Activated CD4-positive, alpha-beta memory T cell treated with anti-CD3 and anti-CD28 coated beads, Interleukin-2, amount 10 ng/mL, durations not matched to agents 7 days and 5 days (primary cell): Measurements from ENCODE around the gene MEGF6. TPM values are rescaled to one million over a fixed set of nuclear protein-coding genes. Genes with fewer than 3 reads are reported as not detected.

Experiments
- CTCF ChIA-PET: fragments of 350-600 bp; sonication (Branson Sonifier 250); formaldehyde crosslinking; loops from one replicate; lab custom pipeline; 2021; ENCODE audit warnings: antibody characterized with exemption, inconsistent platforms; lab: Charles Lee
- POLR2A ChIA-PET: fragments of 350-600 bp; sonication (Branson Sonifier 250); formaldehyde crosslinking; loops from one replicate; lab custom pipeline; 2021; ENCODE audit warnings: antibody characterized with exemption; lab: Charles Lee
- DNase-seq: peaks from one replicate; pipeline ENCODE4 v3.0.0-alpha.2; 2020
- H3K27ac Mint-ChIP-seq: one replicate; pipeline ENCODE4 v1.8.0; 2021; ENCODE audit warnings: mild to moderate bottlenecking, mixed read lengths
- H3K27me3 Mint-ChIP-seq: one replicate; pipeline ENCODE4 v1.8.0; 2021; ENCODE audit warnings: mixed read lengths
- H3K36me3 Mint-ChIP-seq: one replicate; pipeline ENCODE4 v1.8.0; 2021; ENCODE audit warnings: low read depth, mixed read lengths
- H3K4me1 Mint-ChIP-seq: one replicate; pipeline ENCODE4 v1.8.0; 2021; ENCODE audit warnings: mixed read lengths
- H3K4me3 Mint-ChIP-seq: one replicate; pipeline ENCODE4 v1.8.0; 2021; ENCODE audit warnings: mild to moderate bottlenecking, mixed read lengths
- H3K9me3 Mint-ChIP-seq: one replicate; pipeline ENCODE4 v1.8.0; 2021; ENCODE audit warnings: mixed read lengths
- total RNA-seq, 2 experiments: library from RNA; stranded (reverse); gene quantifications; one replicate each; pipeline ENCODE4 v1.2.3, GENCODE V29; 2021

MEGF6 gene
- total RNA-seq, 2 experiments from 2014 or later = 15.6 to 20.2 TPM

DNA sequence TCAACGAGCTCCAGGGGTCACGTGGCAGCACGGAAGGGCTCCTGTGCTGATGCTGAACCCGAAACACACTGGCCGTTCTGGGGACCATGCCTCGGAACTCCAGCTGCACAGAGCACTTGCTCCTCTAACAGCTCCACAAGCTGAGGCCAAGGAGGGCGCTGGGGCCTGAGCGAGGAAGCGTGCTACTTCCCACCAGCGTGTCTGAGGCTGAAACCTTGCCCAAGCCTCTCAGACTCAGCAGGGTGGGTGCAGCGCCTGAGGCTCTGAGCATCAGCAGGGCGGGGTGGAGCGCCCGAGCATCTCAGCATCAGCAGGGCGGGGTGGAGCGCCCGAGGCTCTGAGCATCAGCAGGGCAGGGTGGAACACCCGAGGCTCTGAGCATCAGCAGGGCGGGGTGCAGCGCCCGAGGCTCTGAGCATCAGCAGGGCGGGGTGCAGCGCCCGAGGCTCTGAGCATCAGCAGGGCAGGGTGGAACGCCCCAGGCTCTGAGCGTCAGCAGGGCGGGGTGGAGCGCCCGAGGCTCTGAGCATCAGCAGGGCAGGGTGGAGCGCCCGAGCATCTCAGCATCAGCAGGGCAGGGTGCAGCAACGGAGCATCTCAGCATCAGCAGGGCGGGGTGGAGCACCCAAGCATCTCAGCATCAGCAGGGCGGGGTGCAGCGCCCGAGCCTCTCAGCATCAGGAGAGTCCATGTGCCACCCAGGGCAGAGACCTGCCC lies 29.0 kb upstream of the MEGF6 start:
- no peak overlapping the region for H3K27ac Mint-ChIP-seq
- no peaks in the 10 kb centered on the region for H3K4me1 Mint-ChIP-seq
- H3K4me3 Mint-ChIP-seq = no peak overlapping the region
- POLR2A ChIA-PET = no interaction called here
- CTCF ChIA-PET = no interaction called here
- no peaks in the 10 kb centered on the region for H3K9me3 Mint-ChIP-seq
- peaks cover 26% of the 10 kb centered on the region for H3K36me3 Mint-ChIP-seq
- H3K27me3 Mint-ChIP-seq = no peaks in the 10 kb centered on the region
- no peak for DNase-seq

DNA sequence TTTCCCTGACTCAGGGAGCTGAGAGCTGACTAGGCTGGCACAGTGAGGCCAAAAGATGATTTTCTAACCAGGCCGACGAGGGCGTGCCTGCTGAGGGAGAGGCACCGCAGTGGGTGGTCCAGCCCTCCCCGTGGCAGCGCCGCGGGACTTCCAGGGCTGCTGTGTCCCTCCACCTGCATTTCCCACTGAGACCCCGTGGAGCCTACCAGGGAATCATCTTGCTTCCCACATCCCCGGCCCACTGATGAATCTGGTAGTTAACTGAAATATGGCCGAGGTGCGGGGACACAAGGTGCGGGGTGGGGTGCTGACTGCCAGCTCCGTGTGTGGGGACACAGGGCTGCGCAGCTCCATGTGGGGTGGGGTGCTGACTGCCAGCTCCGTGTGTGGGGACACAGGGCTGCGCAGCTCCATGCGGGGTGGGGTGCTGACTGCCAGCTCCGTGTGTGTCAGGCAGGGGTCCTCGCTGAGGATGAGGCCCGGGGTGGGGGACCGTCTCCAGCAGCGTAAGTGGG lies 28.1 kb upstream of the MEGF6 start:
- Mint-ChIP-seq H3K4me1 (no peaks in the 10 kb centered on the region), H3K4me3 (no peak overlapping the region), H3K27me3 (no peaks in the 10 kb centered on the region), H3K36me3 (peaks cover 27% of the 10 kb centered on the region), H3K27ac (no peak overlapping the region), H3K9me3 (no peaks in the 10 kb centered on the region)
- DNase-seq = no peak
- ChIA-PET POLR2A (no interaction called here), CTCF (no interaction called here)

DNA sequence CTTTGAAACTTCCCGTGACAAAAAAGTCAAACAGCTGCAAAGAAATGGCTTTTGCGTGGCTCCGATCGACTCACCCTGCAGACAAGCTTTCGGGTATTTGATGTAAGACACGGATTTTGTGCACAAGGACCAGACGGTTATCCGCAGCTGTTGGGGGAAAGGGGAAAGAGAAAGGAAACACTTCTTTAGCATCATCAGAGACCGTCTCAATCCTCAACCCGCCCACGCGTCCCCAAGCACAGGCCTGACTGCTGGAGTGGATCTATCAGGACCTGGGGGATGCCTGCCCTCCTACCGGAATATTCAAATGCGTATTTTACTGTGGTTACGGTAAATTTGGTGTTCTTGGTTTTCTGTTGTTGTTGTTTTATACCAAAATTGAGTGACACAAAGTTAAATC lies 27.4 kb upstream of the MEGF6 start:
- DNase-seq = no peak
- no peaks in the 10 kb centered on the region for H3K9me3 Mint-ChIP-seq
- ChIA-PET POLR2A (no interaction called here), CTCF (no interaction called here)
- no peaks in the 10 kb centered on the region for H3K27me3 Mint-ChIP-seq
- H3K36me3 Mint-ChIP-seq = peaks cover 28% of the 10 kb centered on the region
- no peak overlapping the region for H3K4me3 Mint-ChIP-seq
- no peaks in the 10 kb centered on the region for H3K4me1 Mint-ChIP-seq
- H3K27ac Mint-ChIP-seq = no peak overlapping the region

DNA sequence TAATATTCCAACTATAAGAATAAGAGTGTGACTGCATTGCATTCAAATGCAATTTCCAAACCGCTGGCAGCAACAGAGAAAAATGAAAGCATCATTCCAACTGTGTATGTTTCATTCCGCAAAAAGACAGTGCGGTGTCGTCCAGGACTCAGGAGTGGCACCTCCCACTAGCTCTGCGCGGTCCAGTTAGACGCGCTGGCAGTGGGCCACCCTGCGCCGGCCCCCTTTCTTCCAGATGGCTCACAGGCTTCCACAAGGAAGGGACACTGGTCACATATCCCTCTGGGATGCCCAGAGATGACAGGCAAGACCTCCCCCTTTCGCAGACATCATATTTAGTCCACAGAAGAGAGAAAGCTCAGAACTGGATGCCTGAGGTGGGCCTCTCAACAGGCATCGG lies 26.7 kb upstream of the MEGF6 start:
- DNase-seq = no peak
- Mint-ChIP-seq H3K4me3 (no peak overlapping the region), H3K27me3 (no peaks in the 10 kb centered on the region), H3K4me1 (no peaks in the 10 kb centered on the region), H3K9me3 (no peaks in the 10 kb centered on the region), H3K27ac (no peak overlapping the region), H3K36me3 (peaks cover 28% of the 10 kb centered on the region)
- ChIA-PET POLR2A (no interaction called here), CTCF (no interaction called here)

DNA sequence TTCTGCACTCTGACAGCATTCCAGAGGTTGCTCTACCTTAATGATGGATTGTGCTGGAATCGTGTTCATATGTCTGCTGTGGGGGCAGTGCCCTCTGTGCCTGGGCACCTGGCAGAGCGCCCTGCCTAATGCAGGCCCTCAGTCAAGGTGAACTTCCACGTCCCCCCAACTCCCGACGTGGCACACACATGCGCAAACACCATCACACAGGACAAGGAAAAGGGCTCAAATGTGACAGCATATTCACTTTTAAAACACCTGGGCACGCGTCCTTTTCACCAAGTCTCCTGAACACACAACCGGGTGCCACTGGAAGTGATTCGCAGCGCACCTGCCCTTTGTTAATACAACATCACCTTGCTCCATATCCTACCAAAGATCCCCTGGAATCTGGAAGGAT lies 25.2 kb upstream of the MEGF6 start:
- H3K36me3 Mint-ChIP-seq = peaks cover 23% of the 10 kb centered on the region
- DNase-seq = no peak
- H3K4me1 Mint-ChIP-seq = no peaks in the 10 kb centered on the region
- H3K9me3 Mint-ChIP-seq = no peaks in the 10 kb centered on the region
- CTCF ChIA-PET = no interaction called here
- POLR2A ChIA-PET = no interaction called here
- no peak overlapping the region for H3K4me3 Mint-ChIP-seq
- no peaks in the 10 kb centered on the region for H3K27me3 Mint-ChIP-seq
- no peak overlapping the region for H3K27ac Mint-ChIP-seq

DNA sequence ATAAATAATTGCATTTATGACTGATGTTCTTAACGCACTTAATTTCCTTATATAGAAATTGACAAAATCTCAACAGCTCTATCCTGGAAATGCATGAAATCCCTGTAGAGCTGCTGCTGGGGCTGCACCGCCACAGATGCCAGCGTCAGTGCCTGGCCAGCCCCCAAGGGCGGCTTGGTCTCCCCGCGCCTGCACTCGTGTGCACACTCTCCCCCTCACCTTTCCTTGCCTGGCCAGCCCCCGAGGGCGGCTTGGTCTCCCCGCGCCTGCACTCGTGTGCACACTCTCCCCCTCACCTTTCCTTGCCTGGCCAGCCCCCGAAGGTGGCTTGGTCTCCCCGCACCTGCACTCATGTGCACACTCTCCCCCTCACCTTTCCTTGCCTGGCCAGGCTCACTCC lies 24.8 kb upstream of the MEGF6 start:
- H3K36me3 Mint-ChIP-seq = peaks cover 23% of the 10 kb centered on the region
- no peak for DNase-seq
- no peaks in the 10 kb centered on the region for H3K4me1 Mint-ChIP-seq
- H3K9me3 Mint-ChIP-seq = no peaks in the 10 kb centered on the region
- no peak overlapping the region for H3K4me3 Mint-ChIP-seq
- ChIA-PET CTCF (no interaction called here), POLR2A (no interaction called here)
- no peaks in the 10 kb centered on the region for H3K27me3 Mint-ChIP-seq
- no peak overlapping the region for H3K27ac Mint-ChIP-seq

DNA sequence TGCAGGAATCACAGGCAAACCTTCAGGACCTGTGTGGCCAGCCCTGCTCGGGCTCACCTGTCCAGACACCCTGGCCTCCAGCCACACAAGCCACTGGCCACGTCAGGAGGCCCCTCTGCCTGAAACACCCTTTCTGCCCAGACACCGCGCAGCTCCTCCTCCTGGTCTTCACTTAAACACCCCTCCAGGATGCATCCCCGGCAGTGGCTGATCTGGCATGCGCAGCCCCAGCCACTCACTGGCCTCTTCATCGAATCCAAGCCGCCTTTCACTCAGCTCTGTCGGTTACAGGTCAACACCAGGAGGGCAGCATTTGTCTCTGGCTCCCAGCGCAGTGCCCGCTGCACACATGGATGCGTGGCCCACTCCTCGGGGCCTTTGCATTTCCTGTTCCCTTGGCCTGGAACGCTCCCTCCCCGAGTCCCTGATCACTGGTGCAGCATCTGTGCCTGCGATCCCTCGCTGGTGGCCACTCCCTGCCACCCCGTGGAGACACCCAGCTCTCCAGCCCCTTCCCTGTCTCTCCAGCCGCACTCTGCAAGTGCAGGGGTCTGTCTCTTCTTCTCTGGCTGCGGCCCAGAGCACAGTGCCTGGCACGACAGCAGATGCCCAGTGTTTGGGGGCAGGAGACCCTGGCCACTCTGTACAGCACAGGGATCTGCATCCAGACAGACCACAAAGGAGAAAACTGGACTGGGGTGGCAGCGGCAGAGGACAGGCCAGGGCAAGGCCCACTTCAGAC lies 22.9 kb upstream of the MEGF6 start:
- Mint-ChIP-seq H3K4me1 (peaks cover 9% of the 10 kb centered on the region), H3K9me3 (no peaks in the 10 kb centered on the region), H3K4me3 (no peak overlapping the region), H3K27ac (no peak overlapping the region), H3K36me3 (peaks cover 29% of the 10 kb centered on the region), H3K27me3 (no peaks in the 10 kb centered on the region)
- CTCF ChIA-PET = no interaction called here
- POLR2A ChIA-PET = no interaction called here
- no peak for DNase-seq

DNA sequence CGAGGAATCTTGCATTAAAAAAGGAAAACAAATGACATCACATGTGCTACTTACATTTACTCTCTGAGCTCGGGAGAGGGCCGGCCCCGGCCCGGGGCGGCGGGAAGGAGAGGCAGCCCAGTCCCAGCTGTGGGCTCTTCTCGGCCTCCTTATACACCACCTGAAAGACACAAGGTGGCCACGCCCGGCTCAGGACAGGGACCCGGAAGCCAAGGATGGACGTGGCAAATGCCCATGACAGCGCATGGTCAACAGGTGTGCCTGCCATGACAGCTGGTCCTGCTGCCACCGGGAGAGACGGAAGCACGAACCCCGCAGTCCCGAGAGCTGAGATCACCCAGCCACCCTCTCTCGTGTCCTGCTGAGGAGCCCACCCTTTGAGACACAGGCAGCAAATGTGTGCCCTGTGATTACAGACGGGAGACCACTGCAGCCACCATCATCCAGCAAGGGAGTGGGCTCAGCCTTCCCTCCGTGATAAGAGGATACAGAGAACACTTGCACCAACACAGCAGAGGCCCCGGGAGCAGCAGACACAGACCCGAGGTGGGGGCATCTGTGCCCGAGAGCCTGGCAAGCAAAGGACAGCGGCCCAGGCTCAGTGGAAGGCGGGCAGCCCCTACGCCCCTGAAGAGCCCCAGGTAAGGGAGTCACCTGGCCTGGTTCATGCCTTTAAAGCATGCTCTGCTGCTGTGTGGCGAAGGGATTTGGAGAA lies 22.2 kb upstream of the MEGF6 start:
- Mint-ChIP-seq H3K4me3 (no peak overlapping the region), H3K36me3 (peaks cover 31% of the 10 kb centered on the region), H3K4me1 (peaks cover 9% of the 10 kb centered on the region), H3K9me3 (no peaks in the 10 kb centered on the region), H3K27ac (no peak overlapping the region), H3K27me3 (no peaks in the 10 kb centered on the region)
- no peak for DNase-seq
- POLR2A ChIA-PET = no interaction called here
- CTCF ChIA-PET = no interaction called here

DNA sequence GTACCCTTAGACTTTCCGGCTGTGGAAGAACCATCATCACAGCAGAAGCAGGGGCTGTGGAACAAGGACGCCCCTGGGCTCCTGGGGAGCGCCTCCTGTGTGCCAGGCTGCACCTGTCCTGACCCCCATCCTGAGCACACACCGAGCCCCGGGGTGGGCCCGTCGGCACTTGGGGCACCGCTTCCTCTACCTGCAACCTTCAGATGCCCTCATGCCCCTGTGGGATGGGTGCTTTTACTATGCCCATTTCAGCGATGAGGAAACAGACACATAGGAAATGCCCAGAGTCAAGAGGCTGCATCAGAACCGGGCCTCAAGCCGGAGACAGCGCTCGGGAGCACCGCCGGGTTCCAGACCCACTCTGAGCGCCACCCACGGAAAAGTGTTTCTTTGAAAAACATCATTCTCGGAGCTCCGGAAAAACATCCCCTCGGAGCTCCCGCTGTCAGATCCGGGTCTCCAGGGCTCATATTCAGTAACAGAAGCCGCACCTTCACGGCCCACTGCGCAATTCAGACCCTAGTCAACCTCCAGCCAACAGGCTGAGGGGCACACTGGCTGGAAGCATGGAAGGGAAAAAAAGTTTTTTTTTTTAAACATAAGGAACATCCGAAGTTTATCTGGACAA lies 21.5 kb upstream of the MEGF6 start:
- DNase-seq = no peak
- Mint-ChIP-seq H3K27me3 (no peaks in the 10 kb centered on the region), H3K27ac (no peak overlapping the region), H3K36me3 (peaks cover 31% of the 10 kb centered on the region), H3K4me3 (no peak overlapping the region), H3K9me3 (no peaks in the 10 kb centered on the region), H3K4me1 (peaks cover 9% of the 10 kb centered on the region)
- CTCF ChIA-PET = no interaction called here
- POLR2A ChIA-PET = no interaction called here

DNA sequence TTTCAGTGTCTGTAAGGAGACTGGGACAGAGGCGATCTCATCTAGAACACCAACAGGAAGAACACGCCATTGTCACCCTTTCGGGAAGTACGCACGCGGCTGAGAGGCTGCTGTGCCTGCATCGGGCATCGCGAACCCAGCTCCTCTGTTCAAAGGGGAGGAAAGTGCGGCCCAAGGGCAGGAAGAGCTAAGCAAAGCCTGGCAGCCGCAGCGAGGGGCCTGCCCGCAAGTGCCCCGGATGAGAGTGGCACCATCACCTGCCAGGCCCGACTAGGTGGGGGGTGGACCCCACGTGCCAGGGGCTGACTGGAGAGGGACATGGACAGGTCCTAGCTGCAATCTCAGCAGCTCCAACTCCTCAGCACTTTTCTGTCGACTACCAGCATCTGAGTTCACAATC lies 21.0 kb upstream of the MEGF6 start:
- POLR2A ChIA-PET = no interaction called here
- DNase-seq = no peak
- Mint-ChIP-seq H3K9me3 (no peaks in the 10 kb centered on the region), H3K27me3 (no peaks in the 10 kb centered on the region), H3K27ac (no peak overlapping the region), H3K4me3 (no peak overlapping the region), H3K36me3 (peaks cover 33% of the 10 kb centered on the region), H3K4me1 (peaks cover 9% of the 10 kb centered on the region)
- CTCF ChIA-PET = no interaction called here

DNA sequence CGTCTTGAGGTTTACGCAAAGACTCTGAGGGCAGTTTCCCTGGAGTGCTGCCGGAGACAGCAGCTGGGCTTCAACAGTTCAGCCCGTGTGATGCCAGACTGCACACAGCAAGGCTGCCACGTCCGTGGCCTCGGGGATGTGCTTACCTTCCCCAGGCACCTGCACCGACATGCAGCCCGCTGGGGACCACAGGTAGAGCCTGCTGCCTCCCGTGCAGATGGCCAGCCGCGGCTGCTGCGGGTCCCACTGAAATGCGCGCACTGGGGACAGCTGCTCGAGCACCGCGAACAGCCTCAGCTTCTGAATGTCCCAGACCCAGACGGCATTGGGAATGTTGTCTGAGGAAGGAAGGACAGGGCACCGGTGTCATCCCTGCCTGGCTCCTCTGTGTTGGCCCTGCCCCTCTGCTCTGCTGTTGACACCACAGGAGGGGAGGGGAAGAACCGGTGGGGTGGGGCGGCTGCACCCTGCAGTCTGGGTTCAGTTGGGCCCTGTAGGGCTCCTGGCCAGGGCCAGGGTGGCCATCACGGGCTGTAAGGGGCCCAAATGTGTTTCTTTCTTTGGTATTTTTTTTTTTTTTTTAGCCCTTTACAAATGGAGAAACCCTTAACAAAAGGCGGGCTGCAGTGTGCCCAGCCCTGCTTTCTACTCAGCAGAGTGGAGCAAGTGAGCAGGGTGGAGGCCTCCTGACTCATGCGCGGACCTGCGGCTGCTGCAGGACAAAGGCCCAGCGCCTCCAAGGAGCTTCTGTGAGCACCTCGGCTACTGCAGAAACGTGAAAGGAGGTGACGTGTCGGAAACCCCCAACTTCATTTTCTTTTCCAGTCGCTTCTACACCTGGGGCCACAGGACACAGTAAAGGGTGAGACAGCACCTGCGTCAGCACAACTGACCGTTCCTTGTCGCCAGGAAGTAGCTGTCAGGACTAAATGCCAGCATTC lies 20.3 kb upstream of the MEGF6 start:
- no peaks in the 10 kb centered on the region for H3K27me3 Mint-ChIP-seq
- ChIA-PET POLR2A (no interaction called here), CTCF (no interaction called here)
- no peak overlapping the region for H3K4me3 Mint-ChIP-seq
- H3K27ac Mint-ChIP-seq = no peak overlapping the region
- no peaks in the 10 kb centered on the region for H3K9me3 Mint-ChIP-seq
- H3K36me3 Mint-ChIP-seq = peaks cover 28% of the 10 kb centered on the region
- peaks cover 9% of the 10 kb centered on the region for H3K4me1 Mint-ChIP-seq
- DNase-seq = no peak

DNA sequence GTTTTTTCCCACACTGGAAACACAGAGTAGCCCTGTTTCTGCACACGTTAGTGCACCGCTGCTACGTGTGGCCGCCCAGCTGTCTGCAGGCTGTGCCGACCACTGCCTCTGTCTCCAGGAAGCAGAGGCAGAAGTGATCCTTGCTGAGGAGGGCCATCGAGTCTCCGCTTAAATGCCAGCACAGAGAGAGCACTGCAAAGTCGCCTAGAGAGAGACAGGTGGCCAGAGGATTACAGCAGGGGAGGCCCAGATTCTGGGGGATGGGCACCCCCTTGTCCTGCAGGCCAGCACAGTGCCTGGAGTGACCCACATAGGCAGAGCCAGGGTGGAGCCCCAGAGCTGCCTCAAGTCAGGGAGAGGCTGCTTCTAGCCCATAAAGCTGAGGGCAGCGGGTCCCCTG lies 19.6 kb upstream of the MEGF6 start:
- Mint-ChIP-seq H3K4me3 (no peak overlapping the region), H3K36me3 (peaks cover 25% of the 10 kb centered on the region), H3K9me3 (no peaks in the 10 kb centered on the region), H3K27ac (no peak overlapping the region), H3K27me3 (no peaks in the 10 kb centered on the region), H3K4me1 (peaks cover 13% of the 10 kb centered on the region)
- no peak for DNase-seq
- ChIA-PET POLR2A (no interaction called here), CTCF (interaction anchor here (1.4 kb wide), 1 partner anchor 12 kb away, joined by 3 read pairs; no protein-coding TSS in a partner anchor)
